Renal pelvis (tissue), 4 donors: ENCODE data around the gene ZBTB7B. TPM values are rescaled to one million over a fixed set of nuclear protein-coding genes. Genes with fewer than 3 reads are reported as not detected.

ENCODE experiments used
- DNase-seq: peaks from one replicate; pipeline ENCODE4 v3.0.0-alpha.2; 2013
- polyA plus RNA-seq, 3 donors: library from polyadenylated mRNA; unstranded; fragments of 120-200 nt; gene quantifications; one replicate each; pipeline ENCODE4 v1.2.1, GENCODE V29; 2013; ENCODE audit not compliant: insufficient read length in 3 of 3

The ZBTB7B gene
- polyA plus RNA-seq, 3 donors, result 15.9 to 18.0 (median 16.3) TPM

DNA sequence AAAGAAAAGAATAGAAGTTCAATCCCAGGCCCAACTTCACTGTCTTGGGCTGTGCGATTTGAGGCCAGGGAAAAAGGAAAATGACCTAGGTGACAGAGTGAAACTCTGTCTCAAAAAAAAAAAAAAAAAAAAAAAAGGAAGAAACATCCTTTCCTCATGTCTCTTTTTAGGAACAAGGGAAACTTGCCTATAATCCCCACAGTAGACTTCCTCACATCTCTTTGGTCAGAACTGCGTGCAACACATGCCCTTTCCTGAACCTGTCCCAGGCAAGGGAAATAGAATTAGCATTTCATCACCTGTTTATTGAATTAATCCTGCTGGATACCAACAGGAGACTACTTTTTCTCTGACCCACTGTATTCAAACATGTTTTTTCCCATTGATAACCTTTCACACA lies 33.3 kb downstream of the ZBTB7B start:
- DNase-seq, result no peak

DNA sequence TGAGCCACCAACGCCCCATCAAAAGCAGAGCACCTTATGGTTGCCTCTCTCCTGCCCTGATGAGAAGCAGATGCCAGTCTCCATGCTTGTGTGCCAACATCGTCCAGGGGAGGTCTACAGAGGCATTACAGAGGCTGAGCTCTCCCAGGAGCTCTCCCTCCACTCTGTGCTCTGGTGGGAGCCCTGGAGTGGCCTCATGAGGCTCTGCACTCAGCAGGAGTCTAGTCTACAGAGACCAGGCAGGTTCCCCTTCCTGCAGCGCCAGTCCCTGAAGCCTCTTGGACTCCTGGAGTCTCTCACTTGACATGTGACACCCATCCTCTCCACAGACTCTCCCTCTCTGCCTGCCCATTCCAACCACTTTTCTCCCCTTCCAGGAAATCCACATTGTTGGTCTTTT lies 34.4 kb downstream of the ZBTB7B start:
- DNase-seq, result no peak

- no peak for DNase-seq
Observed at GRCh38 chr1:155037851-155038441, 35.3 kb downstream of the ZBTB7B start.

- DNase-seq, result no peak
Observed at GRCh38 chr1:155038602-155039307, 36.2 kb downstream of the ZBTB7B start.

DNA sequence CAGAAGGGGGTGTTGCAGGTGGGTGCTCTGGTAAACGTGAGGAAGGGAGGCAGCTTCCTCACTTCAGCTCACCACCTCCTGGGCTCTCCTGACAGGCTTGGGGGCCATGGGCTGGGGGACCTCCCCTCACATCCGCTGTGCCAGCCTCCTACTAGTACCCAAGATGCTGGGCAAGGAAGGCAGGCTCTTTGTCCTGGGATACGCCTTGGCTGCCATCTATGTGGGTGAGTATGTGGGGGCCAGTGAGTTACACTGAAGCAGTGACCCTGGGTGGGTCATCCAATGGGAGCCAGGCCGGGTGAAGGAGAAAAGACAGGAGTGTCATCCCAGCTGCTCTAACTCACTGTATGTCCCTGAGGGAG lies 36.7 kb downstream of the ZBTB7B start:
- no peak for DNase-seq

GRCh38 chr1:155040358-155041093 lies 37.9 kb downstream of the ZBTB7B start:
- DNase-seq, result no peak

DNA sequence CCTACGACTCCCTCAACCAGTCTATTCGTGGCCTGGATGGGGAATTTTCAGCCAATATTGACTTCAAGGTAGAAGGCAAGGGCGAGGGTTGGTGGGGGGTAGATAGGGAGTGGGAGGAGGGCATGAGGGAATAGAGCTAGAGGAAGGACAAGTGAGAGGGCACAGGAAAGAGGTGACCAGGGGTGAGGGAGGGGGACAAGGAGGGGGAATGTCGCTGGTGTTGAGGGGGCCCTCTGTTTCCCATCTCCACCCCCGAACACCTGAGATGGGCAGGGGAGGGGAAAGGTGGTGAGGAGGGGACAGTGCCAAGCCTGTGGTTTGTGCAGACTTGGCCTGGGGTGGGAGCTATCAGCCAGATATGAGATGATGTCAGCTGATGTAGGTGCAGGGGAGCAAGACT lies 40.2 kb downstream of the ZBTB7B start:
- no peak for DNase-seq

GRCh38 chr1:155043301-155043702 lies 40.7 kb downstream of the ZBTB7B start:
- no peak for DNase-seq

- DNase-seq, result no peak
Observed at GRCh38 chr1:155043793-155044192, 41.2 kb downstream of the ZBTB7B start.

GRCh38 chr1:155044365-155044764 lies 41.8 kb downstream of the ZBTB7B start:
- no peak for DNase-seq

GRCh38 chr1:155044812-155045657 lies 42.4 kb downstream of the ZBTB7B start:
- DNase-seq, result peak; percentile 36

DNA sequence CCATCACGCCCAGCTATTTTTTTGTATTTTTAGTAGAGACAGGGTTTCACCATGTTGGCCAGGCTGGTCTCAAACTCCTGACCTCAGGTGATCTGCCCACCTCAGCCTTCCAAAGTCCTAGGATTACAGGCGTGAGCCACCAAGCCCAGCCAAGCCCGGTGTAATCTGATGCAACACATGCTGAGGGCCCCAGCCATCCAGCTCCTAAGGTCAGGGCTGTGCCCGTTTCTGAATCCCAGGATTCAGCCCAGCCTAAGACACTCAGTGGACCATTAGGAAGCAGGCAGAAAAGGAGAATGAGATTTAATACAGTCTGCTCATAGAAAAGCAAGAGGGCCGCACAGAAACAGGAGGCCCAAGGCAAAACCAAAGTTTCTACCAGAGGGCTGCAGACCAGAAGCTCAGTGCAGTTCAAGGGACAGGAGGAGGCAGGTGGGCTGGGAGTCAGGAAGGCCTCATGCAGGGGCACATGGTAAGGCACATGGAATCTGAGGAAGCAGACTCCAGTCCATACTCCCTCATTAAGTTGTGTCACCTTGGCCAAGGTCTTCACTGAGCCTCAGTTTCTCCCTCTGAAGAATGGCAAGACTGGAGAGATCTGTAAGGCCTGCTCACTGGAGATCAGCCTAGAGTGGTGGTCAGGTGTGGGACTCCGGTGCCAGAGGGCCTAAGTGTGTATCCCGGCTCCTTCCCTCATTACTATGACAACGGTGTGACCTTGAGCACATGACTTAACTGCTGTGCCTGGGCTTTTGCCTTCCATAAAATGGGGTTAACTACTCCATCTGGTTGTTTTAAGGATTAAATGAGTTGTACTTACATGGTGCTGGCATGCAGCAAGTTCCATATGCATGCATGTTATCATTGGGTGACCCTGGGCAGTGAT lies 46.1 kb downstream of the ZBTB7B start:
- no peak for DNase-seq

DNA sequence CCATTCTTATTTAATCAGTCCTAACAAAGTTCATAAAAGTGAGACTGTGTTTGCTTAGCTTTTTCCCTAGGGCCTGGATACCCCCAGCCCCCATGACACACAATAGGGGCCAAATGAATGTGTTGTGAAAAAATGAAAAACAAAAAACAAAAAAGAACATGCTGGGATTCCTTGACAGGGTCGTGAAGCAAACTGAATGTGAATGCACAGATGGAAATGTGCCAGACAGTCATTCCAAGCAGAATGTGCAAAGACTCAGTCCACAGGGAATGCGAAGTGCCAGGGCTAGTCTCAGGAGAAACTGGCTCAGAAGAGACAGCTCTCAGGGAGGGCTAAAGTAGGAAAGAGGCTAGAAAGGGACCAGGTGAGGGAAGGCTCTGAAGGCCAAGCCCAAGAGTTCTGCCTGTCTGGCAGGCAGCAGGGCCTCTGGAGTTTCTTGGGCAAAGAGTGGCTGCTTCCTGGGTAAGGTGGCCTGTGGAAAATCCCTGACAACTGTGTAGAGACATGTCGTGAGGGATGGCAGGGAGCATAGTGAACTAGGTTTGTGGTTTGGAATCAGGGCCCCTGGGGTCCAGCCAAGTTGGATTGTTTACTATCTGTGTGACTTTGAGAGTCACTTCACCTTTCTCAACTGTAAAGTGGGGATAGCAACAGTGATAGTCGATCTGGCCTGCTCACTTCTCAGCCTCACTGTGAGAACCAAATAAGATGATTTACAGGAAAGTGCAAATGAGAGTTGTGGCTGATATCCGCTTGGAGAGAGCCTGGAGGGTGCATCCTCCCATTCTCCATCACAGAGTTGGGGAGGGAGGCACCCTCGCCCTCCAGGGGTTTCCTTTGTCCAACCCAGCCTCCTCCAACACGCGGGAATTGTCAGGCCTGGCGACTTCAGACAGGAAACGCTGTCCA lies 47.3 kb downstream of the ZBTB7B start:
- DNase-seq, result no peak

DNA sequence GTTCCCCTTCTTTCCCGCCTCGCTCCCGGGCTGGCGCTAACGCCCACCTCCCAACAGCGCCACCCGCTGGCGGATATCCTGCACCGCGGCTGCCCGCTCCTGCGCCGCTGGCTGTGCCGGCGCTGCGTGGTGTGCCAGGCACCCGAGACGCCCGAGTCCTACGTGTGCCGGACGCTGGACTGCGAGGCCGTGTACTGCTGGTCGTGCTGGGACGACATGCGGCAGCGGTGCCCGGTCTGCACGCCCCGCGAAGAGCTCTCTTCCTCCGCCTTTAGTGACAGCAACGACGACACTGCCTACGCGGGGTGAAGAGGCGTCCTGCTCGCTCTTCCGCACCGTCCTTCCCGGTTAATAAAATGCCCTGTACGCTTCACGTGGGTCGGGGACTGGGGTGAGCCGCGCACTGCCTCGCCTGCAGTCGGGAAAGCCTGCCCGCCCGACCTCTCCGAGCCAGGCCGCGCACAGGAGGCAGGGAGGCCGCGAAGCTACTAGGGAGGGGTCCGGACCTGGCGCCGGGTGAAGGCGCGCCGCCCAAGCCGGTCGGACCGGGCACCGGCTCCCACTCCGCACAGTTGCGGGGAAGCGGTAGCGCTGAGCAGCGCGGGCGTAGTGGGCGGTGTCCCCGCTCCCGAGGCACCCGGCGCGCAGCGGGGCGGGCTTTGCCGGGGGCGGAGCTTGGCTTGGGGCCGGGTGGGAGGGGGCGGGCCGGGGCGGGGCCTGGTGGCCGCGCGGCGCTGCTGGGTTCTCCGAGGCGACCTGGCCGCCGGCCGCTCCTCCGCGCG lies 48.1 kb downstream of the ZBTB7B start, which contains the start of gene ADAM15:
Gene ADAM15 (plus strand): TSS at position 757 of the 782 bp plus-strand sequence. CDS start 71 bp downstream, outside the sequence.
- DNase-seq, result peak; percentile 65

DNA sequence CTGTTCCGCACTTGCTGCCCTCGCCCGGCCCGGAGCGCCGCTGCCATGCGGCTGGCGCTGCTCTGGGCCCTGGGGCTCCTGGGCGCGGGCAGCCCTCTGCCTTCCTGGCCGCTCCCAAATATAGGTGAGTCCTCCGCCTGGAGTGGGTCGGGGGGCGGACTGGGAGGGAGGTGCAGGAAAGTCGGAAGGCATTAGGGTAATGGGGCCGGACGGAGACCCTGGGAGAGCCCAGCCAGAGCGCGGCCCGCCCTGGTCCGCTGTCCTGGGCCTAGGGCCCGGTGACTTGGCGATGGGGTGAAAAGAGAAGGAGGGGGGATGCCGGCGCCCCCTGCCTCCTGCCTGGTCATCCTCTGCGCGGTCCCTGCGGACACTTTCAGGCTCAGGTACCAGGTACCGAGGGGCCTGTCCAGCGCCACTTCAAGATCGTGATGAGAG lies 48.8 kb downstream of the ZBTB7B start:
- no peak for DNase-seq

- no peak for DNase-seq
Observed at GRCh38 chr1:155051777-155052398, 49.3 kb downstream of the ZBTB7B start.

DNA sequence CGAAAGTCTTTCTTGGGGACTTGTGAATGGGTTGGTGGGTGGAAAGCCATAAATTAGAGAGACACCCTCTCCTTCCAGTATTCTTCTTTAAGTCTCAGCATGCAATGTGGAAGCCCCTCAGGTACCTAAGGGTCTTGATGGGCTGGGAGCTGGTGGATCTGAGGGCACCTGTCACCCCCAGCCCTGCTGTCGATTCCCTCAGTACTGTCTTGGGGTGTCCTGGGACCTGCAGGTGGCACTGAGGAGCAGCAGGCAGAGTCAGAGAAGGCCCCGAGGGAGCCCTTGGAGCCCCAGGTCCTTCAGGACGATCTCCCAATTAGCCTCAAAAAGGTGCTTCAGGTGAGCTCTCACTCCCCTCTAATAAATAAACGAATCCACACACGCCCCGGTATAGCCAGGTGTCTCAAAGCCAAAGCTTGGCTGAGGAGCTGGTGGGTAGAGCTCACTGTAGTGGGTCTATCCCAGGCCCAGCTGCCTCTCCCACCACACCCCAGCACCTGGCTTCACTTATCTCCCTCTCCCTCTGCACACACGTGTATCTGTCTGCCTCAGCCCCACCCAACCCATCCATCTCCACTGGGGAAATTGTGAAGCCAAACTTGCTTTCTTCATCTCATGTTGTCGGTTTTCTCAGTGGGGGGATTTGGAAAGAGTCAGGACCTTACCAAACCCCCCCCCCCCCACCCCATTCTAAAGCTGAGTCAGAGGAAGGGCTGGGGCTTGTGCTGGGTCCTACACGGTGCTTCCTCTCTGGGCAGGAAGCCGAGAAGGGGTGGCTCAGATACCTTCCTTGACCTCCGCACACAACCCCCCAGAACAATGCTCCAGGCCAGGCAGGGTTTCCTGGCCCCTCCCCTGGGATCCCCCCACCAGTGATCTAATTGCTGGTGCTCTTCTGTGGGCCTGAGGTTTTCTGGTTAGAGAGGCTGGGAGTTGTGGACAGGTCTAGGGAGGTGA lies 50.1 kb downstream of the ZBTB7B start:
- DNase-seq, result no peak
